ENCODE results near the gene MAGI2. TPM values are rescaled to one million over a fixed set of nuclear protein-coding genes. Genes with fewer than 3 reads are reported as not detected.

Gene MAGI2
- total RNA-seq, 3 donors from 2014 or later, result 9.8 to 22.7 (median 20.2) TPM

GRCh38 chr7:78734626-78735025, 718.8 kb downstream of the MAGI2 start:
- TF ChIP-seq CTCF (IDR thresholded peaks at IDR 0.05) (no peak), POLR2A (IDR thresholded peaks at IDR 0.05) (no peak)
- DNase-seq (ENCODE audit: low spot score in 2 of 2), result no peak
- intact Hi-C loops (cut with DNase I; ENCODE audit: low total_unique reads), result no loop called here
- Histone ChIP-seq H3K4me3 (no peak overlapping the region), H3K4me1 (no peaks in the 10 kb centered on the region), H3K9me3 (no peaks in the 10 kb centered on the region), H3K36me3 (no peaks in the 10 kb centered on the region), H3K27me3 (no peaks in the 10 kb centered on the region), H3K27ac (no peak overlapping the region)

- intact Hi-C loops (cut with DNase I; ENCODE audit: low total_unique reads), result no loop called here
- no peaks in the 10 kb centered on the region for H3K4me1 ChIP-seq
- no peaks in the 10 kb centered on the region for H3K27me3 ChIP-seq
- no peaks in the 10 kb centered on the region for H3K36me3 ChIP-seq
- H3K27ac ChIP-seq, result no peak overlapping the region
- no peak for TF ChIP-seq CTCF (IDR thresholded peaks at IDR 0.05)
- no peak for TF ChIP-seq POLR2A (IDR thresholded peaks at IDR 0.05)
- TF ChIP-seq POLR2AphosphoS5 (IDR thresholded peaks at IDR 0.05), result no peak
- no peak for DNase-seq (ENCODE audit: low spot score in 2 of 2)
- H3K4me3 ChIP-seq, result no peak overlapping the region
- no peaks in the 10 kb centered on the region for H3K9me3 ChIP-seq
These were observed 733.4 kb downstream of the MAGI2 start for GRCh38 chr7:78720066-78720465.

GRCh38 chr7:78718212-78718611, 735.3 kb downstream of the MAGI2 start:
- intact Hi-C loops (cut with DNase I; ENCODE audit: low total_unique reads), result no loop called here
- Histone ChIP-seq H3K4me1 (no peaks in the 10 kb centered on the region), H3K4me3 (no peak overlapping the region), H3K9me3 (no peaks in the 10 kb centered on the region), H3K27ac (no peak overlapping the region), H3K27me3 (no peaks in the 10 kb centered on the region), H3K36me3 (no peaks in the 10 kb centered on the region)
- TF ChIP-seq POLR2AphosphoS5 (IDR thresholded peaks at IDR 0.05) (no peak), POLR2A (IDR thresholded peaks at IDR 0.05) (no peak), CTCF (IDR thresholded peaks at IDR 0.05) (no peak)
- DNase-seq (ENCODE audit: low spot score in 2 of 2), result no peak

- TF ChIP-seq CTCF (IDR thresholded peaks at IDR 0.05) (no peak), POLR2A (IDR thresholded peaks at IDR 0.05) (no peak), POLR2AphosphoS5 (IDR thresholded peaks at IDR 0.05) (no peak)
- H3K27me3 ChIP-seq, result no peaks in the 10 kb centered on the region
- H3K9me3 ChIP-seq, result no peaks in the 10 kb centered on the region
- no peaks in the 10 kb centered on the region for H3K36me3 ChIP-seq
- H3K4me3 ChIP-seq, result no peak overlapping the region
- no peak for DNase-seq (ENCODE audit: low spot score in 2 of 2)
- H3K4me1 ChIP-seq, result no peaks in the 10 kb centered on the region
- no peak overlapping the region for H3K27ac ChIP-seq
- intact Hi-C loops (cut with DNase I; ENCODE audit: low total_unique reads), result no loop called here
These were observed 736.6 kb downstream of the MAGI2 start for GRCh38 chr7:78716876-78717275.

- Histone ChIP-seq H3K36me3 (no peaks in the 10 kb centered on the region), H3K27me3 (no peaks in the 10 kb centered on the region), H3K27ac (no peak overlapping the region), H3K9me3 (no peaks in the 10 kb centered on the region), H3K4me1 (no peaks in the 10 kb centered on the region), H3K4me3 (no peak overlapping the region)
- intact Hi-C loops (cut with DNase I; ENCODE audit: low total_unique reads), result no loop called here
- no peak for TF ChIP-seq POLR2A (IDR thresholded peaks at IDR 0.05)
- no peak for TF ChIP-seq CTCF (IDR thresholded peaks at IDR 0.05)
- TF ChIP-seq POLR2AphosphoS5 (IDR thresholded peaks at IDR 0.05), result no peak
- no peak for DNase-seq (ENCODE audit: low spot score in 2 of 2)
These were observed 739.1 kb downstream of the MAGI2 start for GRCh38 chr7:78714356-78714755.

Data from breast epithelium (tissue), 4 donors.